Measurements from ENCODE around the gene YOD1.
"Not testable (repeated sequence)": the region's sequence is repeated elsewhere in the genome, so short reads cannot be mapped to it uniquely, and the experiment has no call there.

Gene YOD1

GRCh38 chr1:207045453-207045852 is 5.6 kb downstream of the YOD1 start:
- DNase-seq, result no peak
- Mint-ChIP-seq H3K4me1 (peaks cover 33% of the 10 kb centered on the region), H3K4me3 (no peak overlapping the region), H3K36me3 (ENCODE audit: low read depth) (peaks cover 29% of the 10 kb centered on the region), H3K27ac (no peak overlapping the region), H3K9me3 (no peaks in the 10 kb centered on the region), H3K27me3 (ENCODE audit: low read depth, poor library complexity) (no peaks in the 10 kb centered on the region)
- TF ChIP-seq, protein P1, sequence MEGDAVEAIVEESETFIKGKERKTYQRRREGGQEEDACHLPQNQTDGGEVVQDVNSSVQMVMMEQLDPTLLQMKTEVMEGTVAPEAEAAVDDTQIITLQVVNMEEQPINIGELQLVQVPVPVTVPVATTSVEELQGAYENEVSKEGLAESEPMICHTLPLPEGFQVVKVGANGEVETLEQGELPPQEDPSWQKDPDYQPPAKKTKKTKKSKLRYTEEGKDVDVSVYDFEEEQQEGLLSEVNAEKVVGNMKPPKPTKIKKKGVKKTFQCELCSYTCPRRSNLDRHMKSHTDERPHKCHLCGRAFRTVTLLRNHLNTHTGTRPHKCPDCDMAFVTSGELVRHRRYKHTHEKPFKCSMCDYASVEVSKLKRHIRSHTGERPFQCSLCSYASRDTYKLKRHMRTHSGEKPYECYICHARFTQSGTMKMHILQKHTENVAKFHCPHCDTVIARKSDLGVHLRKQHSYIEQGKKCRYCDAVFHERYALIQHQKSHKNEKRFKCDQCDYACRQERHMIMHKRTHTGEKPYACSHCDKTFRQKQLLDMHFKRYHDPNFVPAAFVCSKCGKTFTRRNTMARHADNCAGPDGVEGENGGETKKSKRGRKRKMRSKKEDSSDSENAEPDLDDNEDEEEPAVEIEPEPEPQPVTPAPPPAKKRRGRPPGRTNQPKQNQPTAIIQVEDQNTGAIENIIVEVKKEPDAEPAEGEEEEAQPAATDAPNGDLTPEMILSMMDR (IDR thresholded peaks at IDR 0.05), result no peak

GRCh38 chr1:207041397-207041796 is 9.6 kb downstream of the YOD1 start:
- not testable (repeated sequence) for H3K27me3 Mint-ChIP-seq (ENCODE audit: low read depth, poor library complexity); H3K4me3 Mint-ChIP-seq; H3K4me1 Mint-ChIP-seq; DNase-seq; H3K9me3 Mint-ChIP-seq; H3K27ac Mint-ChIP-seq
- peaks cover 23% of the 10 kb centered on the region for H3K36me3 Mint-ChIP-seq (ENCODE audit: low read depth)

GRCh38 chr1:207040181-207040533 is 10.9 kb downstream of the YOD1 start:
- DNase-seq, result no peak
- H3K9me3 Mint-ChIP-seq, result no peaks in the 10 kb centered on the region
- no peaks in the 10 kb centered on the region for H3K4me1 Mint-ChIP-seq
- H3K27ac Mint-ChIP-seq, result no peak overlapping the region
- H3K4me3 Mint-ChIP-seq, result no peak overlapping the region
- TF ChIP-seq, protein P1 (IDR thresholded peaks at IDR 0.05), result no peak
- H3K27me3 Mint-ChIP-seq (ENCODE audit: low read depth, poor library complexity), result peaks cover 3% of the 10 kb centered on the region
- H3K36me3 Mint-ChIP-seq (ENCODE audit: low read depth), result peaks cover 23% of the 10 kb centered on the region

GRCh38 chr1:207039380-207040180 is 11.4 kb downstream of the YOD1 start:
- DNase-seq, result no peak
- Mint-ChIP-seq H3K4me1 (no peaks in the 10 kb centered on the region), H3K36me3 (ENCODE audit: low read depth) (peaks cover 20% of the 10 kb centered on the region), H3K27me3 (ENCODE audit: low read depth, poor library complexity) (peaks cover 8% of the 10 kb centered on the region), H3K4me3 (no peak overlapping the region), H3K9me3 (no peaks in the 10 kb centered on the region), H3K27ac (no peak overlapping the region)
- TF ChIP-seq, protein P1 (IDR thresholded peaks at IDR 0.05), result no peak

- Mint-ChIP-seq H3K27ac (no peak overlapping the region), H3K27me3 (ENCODE audit: low read depth, poor library complexity) (peaks cover 20% of the 10 kb centered on the region), H3K36me3 (ENCODE audit: low read depth) (no peaks in the 10 kb centered on the region), H3K4me3 (no peak overlapping the region), H3K4me1 (peaks cover 15% of the 10 kb centered on the region), H3K9me3 (no peaks in the 10 kb centered on the region)
- no peak for DNase-seq
- TF ChIP-seq, protein P1 (IDR thresholded peaks at IDR 0.05), result no peak
These were observed 14.1 kb downstream of the YOD1 start for GRCh38 chr1:207036865-207037264.

GRCh38 chr1:207035877-207036551 is 15.0 kb downstream of the YOD1 start:
- Mint-ChIP-seq H3K4me3 (no peak overlapping the region), H3K36me3 (ENCODE audit: low read depth) (no peaks in the 10 kb centered on the region), H3K27me3 (ENCODE audit: low read depth, poor library complexity) (peaks cover 29% of the 10 kb centered on the region), H3K9me3 (no peaks in the 10 kb centered on the region), H3K4me1 (peaks cover 15% of the 10 kb centered on the region), H3K27ac (no peak overlapping the region)
- DNase-seq, result no peak
- TF ChIP-seq, protein P1 (IDR thresholded peaks at IDR 0.05), result no peak
